Erythroblast (primary cell): ENCODE data around the gene MMEL1.

Experiments used
- GATA1 ChIP-seq: IDR thresholded peaks from 2 replicates; pipeline ENCODE4 v1.6.1; 2011; ENCODE audit warnings: low read depth, mild to moderate bottlenecking, control low read depth, low read length, moderate library complexity
- POLR2A ChIP-seq: IDR thresholded peaks from 2 replicates; pipeline ENCODE4 v1.6.1; 2011; ENCODE audit warnings: mild to moderate bottlenecking, low read length

DNA sequence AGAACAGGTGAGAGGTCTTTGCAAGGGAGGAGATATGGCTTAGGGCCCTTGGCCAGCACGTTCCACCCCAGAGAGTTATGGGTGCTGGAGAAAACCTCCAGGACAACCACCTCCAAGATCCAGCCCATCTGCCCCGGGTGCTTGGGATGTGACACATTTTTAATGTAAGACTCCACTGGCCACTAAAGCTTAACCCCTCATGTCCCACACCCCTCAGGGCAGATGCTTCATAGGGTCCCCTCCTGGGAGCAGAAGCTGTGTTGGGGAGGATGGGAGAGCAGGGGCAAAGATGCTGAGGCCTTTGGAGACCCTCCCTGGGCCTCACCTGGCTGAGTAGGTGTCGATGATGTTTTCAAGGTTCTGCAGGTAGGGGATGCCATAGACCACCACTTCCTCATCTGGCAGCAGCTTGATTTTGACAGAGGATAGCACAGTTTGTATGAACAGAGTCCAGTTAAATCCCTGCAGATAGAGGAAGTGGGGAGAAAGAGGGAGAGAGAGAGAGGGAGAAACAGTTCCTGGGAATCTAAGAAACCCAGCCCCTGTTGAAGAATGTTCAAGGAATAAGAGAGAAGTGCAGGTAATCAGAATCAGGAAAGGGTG, 34.4 kb downstream of the MMEL1 start:
- no peak for TF ChIP-seq POLR2A
- no peak for TF ChIP-seq GATA1
